Calu3 (cell line): ENCODE results near the gene OLFM1. TPM values are rescaled to one million over a fixed set of nuclear protein-coding genes. Genes with fewer than 3 reads are reported as not detected.

Source experiments
- BruUV-seq: library from RNA; stranded (reverse); fragments of 400-500 nt; replicated peaks from 2 replicates; lab custom pipeline; 2021; lab: Mats Ljungman, UMichigan
- CTCF ChIA-PET: fragments of 300-600 bp; sonication (Branson Sonifier 250); formaldehyde crosslinking; loops from one replicate; lab custom pipeline; 2022; ENCODE audit warnings: antibody characterized with exemption; lab: Charles Lee
- DNase-seq: peaks from one replicate; pipeline ENCODE4 v3.0.0; 2022
- H3K27ac Mint-ChIP-seq: one replicate; pipeline ENCODE4 v1.8.0; 2022; ENCODE audit warnings: mixed read lengths; ENCODE audit not compliant: unreplicated experiment
- H3K27me3 Mint-ChIP-seq: one replicate; pipeline ENCODE4 v1.8.0; 2022; ENCODE audit warnings: mixed read lengths; ENCODE audit not compliant: unreplicated experiment
- H3K36me3 Mint-ChIP-seq: one replicate; pipeline ENCODE4 v1.8.0; 2022; ENCODE audit warnings: mild to moderate bottlenecking, moderate library complexity, mixed read lengths; ENCODE audit not compliant: insufficient read depth, unreplicated experiment
- H3K4me1 Mint-ChIP-seq: one replicate; pipeline ENCODE4 v1.8.0; 2022; ENCODE audit warnings: mild to moderate bottlenecking, low read depth, mixed read lengths; ENCODE audit not compliant: unreplicated experiment
- H3K4me3 Mint-ChIP-seq: one replicate; pipeline ENCODE4 v1.8.0; 2022; ENCODE audit warnings: mild to moderate bottlenecking, low read depth, moderate library complexity, mixed read lengths; ENCODE audit not compliant: unreplicated experiment
- H3K9me3 Mint-ChIP-seq: one replicate; pipeline ENCODE4 v1.8.0; 2022; ENCODE audit warnings: low read depth, mixed read lengths; ENCODE audit not compliant: unreplicated experiment
- CTCF ChIP-seq: fragments of 200-600 bp; IDR thresholded peaks from one replicate; pipeline ENCODE4 v1.8.0; 2022; ENCODE audit warnings: antibody characterized with exemption; ENCODE audit not compliant: unreplicated experiment
- intact Hi-C: fragments of 100-400 bp; cut with micrococcal nuclease; formaldehyde crosslinking; loops from one replicate; pipeline ENCODE4 v1.10.0; 2022; ENCODE audit not compliant: unreplicated experiment
- total RNA-seq: library from RNA; stranded (reverse); gene quantifications from 2 replicates; pipeline ENCODE4 v1.2.3, GENCODE V29; 2022

The OLFM1 gene
- total RNA-seq, 1 experiment from 2014 or later: 5.5 TPM

GRCh38 chr9:135065804-135066203 lies 21.7 kb upstream of the OLFM1 start:
- CTCF ChIA-PET: no interaction called here
- Mint-ChIP-seq H3K4me3 (no peak overlapping the region), H3K9me3 (peaks cover 5% of the 10 kb centered on the region), H3K36me3 (peaks cover 3% of the 10 kb centered on the region), H3K27me3 (peaks cover 33% of the 10 kb centered on the region), H3K27ac (no peak overlapping the region), H3K4me1 (no peaks in the 10 kb centered on the region)
- TF ChIP-seq CTCF: no peak
- no TSS peak for BruUV-seq
- DNase-seq: no peak
- intact Hi-C loops: no loop called here

GRCh38 chr9:135066291-135066690 lies 21.2 kb upstream of the OLFM1 start:
- H3K4me3 Mint-ChIP-seq: no peak overlapping the region
- TF ChIP-seq CTCF: no peak

GRCh38 chr9:135067096-135067710 lies 20.3 kb upstream of the OLFM1 start:
- Mint-ChIP-seq H3K4me1 (no peaks in the 10 kb centered on the region), H3K4me3 (no peak overlapping the region), H3K27ac (no peak overlapping the region), H3K36me3 (peaks cover 3% of the 10 kb centered on the region), H3K27me3 (peaks cover 34% of the 10 kb centered on the region), H3K9me3 (peaks cover 5% of the 10 kb centered on the region)
- CTCF ChIA-PET: no interaction called here
- no peak for DNase-seq
- intact Hi-C loops: no loop called here
- no peak for TF ChIP-seq CTCF
- BruUV-seq: no TSS peak

More at GRCh38 chr9:135066291-135066690, 21.2 kb upstream of the OLFM1 start:
- no TSS peak for BruUV-seq
- H3K36me3 Mint-ChIP-seq: peaks cover 3% of the 10 kb centered on the region
- CTCF ChIA-PET: no interaction called here
- intact Hi-C loops: no loop called here
- H3K27me3 Mint-ChIP-seq: peaks cover 34% of the 10 kb centered on the region
- H3K27ac Mint-ChIP-seq: no peak overlapping the region
- DNase-seq: no peak
- peaks cover 5% of the 10 kb centered on the region for H3K9me3 Mint-ChIP-seq
- H3K4me1 Mint-ChIP-seq: no peaks in the 10 kb centered on the region

- no TSS peak for BruUV-seq
- intact Hi-C loops: no loop called here
- no peak for TF ChIP-seq CTCF
- Mint-ChIP-seq H3K4me3 (no peak overlapping the region), H3K27me3 (peaks cover 34% of the 10 kb centered on the region), H3K27ac (no peak overlapping the region), H3K9me3 (peaks cover 5% of the 10 kb centered on the region), H3K4me1 (no peaks in the 10 kb centered on the region), H3K36me3 (peaks cover 3% of the 10 kb centered on the region)
- no peak for DNase-seq
- CTCF ChIA-PET: no interaction called here
These were observed 18.6 kb upstream of the OLFM1 start for GRCh38 chr9:135068776-135069415.
